ENCODE measurements around the gene C1QB.

The C1QB gene

DNA sequence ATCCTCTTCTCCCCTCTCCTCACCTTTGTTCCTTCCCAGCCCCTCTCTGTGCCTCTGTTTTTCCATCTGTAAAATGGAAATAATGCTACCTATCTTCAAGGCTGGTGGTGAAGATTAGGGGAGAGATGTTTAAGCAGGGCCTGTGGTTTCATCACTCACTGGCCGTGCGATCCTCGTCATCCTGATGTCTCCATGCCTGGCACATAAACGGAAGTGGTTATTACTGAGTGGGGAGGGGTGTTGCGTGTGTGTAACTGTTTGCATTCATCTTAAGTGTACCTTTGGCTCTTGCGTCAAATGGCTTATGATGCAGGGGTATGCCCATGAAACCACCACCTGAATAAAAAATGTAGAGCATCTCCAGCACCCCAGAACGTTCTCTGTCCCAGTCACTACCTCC lies 33.8 kb upstream of the C1QB start:
- TF ChIP-seq, protein P1, sequence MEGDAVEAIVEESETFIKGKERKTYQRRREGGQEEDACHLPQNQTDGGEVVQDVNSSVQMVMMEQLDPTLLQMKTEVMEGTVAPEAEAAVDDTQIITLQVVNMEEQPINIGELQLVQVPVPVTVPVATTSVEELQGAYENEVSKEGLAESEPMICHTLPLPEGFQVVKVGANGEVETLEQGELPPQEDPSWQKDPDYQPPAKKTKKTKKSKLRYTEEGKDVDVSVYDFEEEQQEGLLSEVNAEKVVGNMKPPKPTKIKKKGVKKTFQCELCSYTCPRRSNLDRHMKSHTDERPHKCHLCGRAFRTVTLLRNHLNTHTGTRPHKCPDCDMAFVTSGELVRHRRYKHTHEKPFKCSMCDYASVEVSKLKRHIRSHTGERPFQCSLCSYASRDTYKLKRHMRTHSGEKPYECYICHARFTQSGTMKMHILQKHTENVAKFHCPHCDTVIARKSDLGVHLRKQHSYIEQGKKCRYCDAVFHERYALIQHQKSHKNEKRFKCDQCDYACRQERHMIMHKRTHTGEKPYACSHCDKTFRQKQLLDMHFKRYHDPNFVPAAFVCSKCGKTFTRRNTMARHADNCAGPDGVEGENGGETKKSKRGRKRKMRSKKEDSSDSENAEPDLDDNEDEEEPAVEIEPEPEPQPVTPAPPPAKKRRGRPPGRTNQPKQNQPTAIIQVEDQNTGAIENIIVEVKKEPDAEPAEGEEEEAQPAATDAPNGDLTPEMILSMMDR (IDR thresholded peaks at IDR 0.05; ENCODE audit: control extremely low read depth, extremely low read depth, low read depth, missing control alignments), result no peak

GRCh38 chr1:22619798-22620197 lies 33.2 kb upstream of the C1QB start:
- CTCF ChIA-PET, result no interaction called here
- TF ChIP-seq, protein P1 (IDR thresholded peaks at IDR 0.05; ENCODE audit: control extremely low read depth, extremely low read depth, low read depth, missing control alignments), result no peak
- POLR2A ChIA-PET, result no interaction called here
- no peak for DNase-seq (ENCODE audit: extremely low spot score)

More for the DNA sequence above, 33.8 kb upstream of the C1QB start:
- POLR2A ChIA-PET, result no interaction called here
- CTCF ChIA-PET, result no interaction called here
- no peak for DNase-seq (ENCODE audit: extremely low spot score)

- ChIA-PET CTCF (interaction anchor here (1.6 kb wide), 1 partner anchor 19 kb away, joined by 5 read pairs; no protein-coding TSS in a partner anchor), POLR2A (no interaction called here)
- DNase-seq (ENCODE audit: extremely low spot score), result no peak
- TF ChIP-seq, protein P1 (IDR thresholded peaks at IDR 0.05; ENCODE audit: control extremely low read depth, extremely low read depth, low read depth, missing control alignments), result no peak
These were observed 31.3 kb upstream of the C1QB start for GRCh38 chr1:22621761-22622160.

- no peak for DNase-seq (ENCODE audit: extremely low spot score)
- TF ChIP-seq, protein P1 (IDR thresholded peaks at IDR 0.05; ENCODE audit: control extremely low read depth, extremely low read depth, low read depth, missing control alignments), result no peak
- CTCF ChIA-PET, result no interaction called here
- POLR2A ChIA-PET, result no interaction called here
These were observed 27.6 kb upstream of the C1QB start for GRCh38 chr1:22625262-22625925.

DNA sequence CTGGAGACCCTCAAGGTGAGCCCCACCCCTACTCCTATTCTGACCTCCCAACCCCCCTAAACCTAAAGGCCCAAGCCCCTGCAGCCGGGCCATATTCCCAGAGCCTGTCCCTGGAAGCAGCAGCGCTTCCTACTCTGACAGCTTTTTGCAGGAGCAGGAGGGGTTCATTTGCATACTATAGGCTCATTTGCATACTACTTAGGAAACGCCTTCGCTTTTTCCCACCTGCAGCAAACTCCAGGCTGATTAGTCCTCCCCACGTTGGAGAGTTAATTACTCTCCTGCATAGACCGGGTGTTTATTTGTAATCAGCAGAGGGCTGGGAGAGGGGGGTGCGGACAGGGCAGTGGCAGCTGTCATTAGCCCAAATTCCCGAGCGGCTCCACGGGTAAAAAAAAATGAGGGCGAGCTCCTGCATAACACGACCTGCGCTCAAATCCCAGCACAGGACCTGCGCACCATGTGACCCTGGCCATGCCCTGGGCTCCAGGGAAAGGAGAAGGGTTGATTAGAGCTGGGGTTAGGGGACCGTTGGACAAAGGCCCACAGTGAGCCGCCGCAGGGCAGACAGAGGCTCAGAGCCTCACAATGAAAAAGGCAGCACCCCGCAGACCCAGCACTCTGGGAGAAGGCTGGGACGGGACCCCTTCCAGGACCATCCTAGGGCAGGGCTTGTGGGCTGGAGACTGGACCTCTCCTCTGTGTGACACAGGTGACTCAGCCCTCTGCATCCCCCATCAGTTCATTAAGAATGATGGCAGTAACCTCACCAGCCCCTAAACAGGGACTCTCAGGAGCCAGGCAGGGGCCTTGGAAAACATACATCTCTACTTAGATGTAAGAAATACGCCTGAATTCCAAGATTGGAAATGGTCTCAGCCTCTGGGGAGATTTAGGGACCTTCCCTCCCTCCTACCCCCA lies 26.5 kb upstream of the C1QB start:
- POLR2A ChIA-PET, result no interaction called here
- TF ChIP-seq, protein P1 (IDR thresholded peaks at IDR 0.05; ENCODE audit: control extremely low read depth, extremely low read depth, low read depth, missing control alignments), result no peak
- no peak for DNase-seq (ENCODE audit: extremely low spot score)
- CTCF ChIA-PET, result no interaction called here

DNA sequence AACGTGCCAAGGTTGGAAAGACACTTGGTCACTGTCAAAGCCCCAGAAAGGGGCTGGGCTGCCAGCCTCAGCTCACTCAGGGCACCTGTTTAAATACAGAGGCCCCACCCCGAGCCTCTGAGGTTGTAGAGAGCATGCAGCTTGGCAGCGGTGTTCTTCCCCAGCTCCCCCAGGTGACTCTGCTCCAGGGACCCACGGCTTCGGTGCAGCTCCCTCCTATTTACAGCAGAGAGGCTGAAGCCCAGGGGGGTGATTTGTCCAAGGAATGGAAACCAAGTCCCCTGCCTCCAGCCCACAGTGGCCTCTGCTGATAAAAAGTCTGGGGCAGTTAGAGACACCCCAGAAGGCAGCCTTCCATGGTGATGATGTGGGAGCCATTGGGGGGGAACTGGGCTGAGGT lies 25.7 kb upstream of the C1QB start:
- TF ChIP-seq, protein P1 (IDR thresholded peaks at IDR 0.05; ENCODE audit: control extremely low read depth, extremely low read depth, low read depth, missing control alignments), result no peak
- POLR2A ChIA-PET, result no interaction called here
- CTCF ChIA-PET, result no interaction called here
- DNase-seq (ENCODE audit: extremely low spot score), result no peak

Data from GM10248 (cell line).